Muscle layer of duodenum (tissue), 2 donors: Measurements from ENCODE around the gene ABCG4.
A peak's percentile ranks its signal among the peaks of the same experiment; 100 is the strongest.
"Not testable (repeated sequence)": the region's sequence is repeated elsewhere in the genome, so short reads cannot be mapped to it uniquely, and the experiment has no call there.

Experiments used
- H3K27ac ChIP-seq: one replicate; pipeline ENCODE4 v1.7.0; 2013; ENCODE audit warnings: mild to moderate bottlenecking, low read length
- H3K27me3 ChIP-seq: one replicate; pipeline ENCODE4 v1.7.0; 2013; ENCODE audit warnings: low read depth, mild to moderate bottlenecking, control low read depth, low read length
- H3K36me3 ChIP-seq, 2 donors: one replicate each; pipeline ENCODE4 v1.7.0; 2013; ENCODE audit warnings: low read length in 2 of 2, control low read depth in 1 of 2, mild to moderate bottlenecking in 1 of 2; ENCODE audit not compliant: insufficient read depth in 2 of 2, control insufficient read depth in 1 of 2
- H3K4me1 ChIP-seq, 2 donors: one replicate each; pipeline ENCODE4 v1.7.0; 2013; ENCODE audit warnings: low read length in 2 of 2, mild to moderate bottlenecking in 2 of 2, control low read depth in 1 of 2, moderate library complexity in 1 of 2; ENCODE audit not compliant: insufficient read depth in 2 of 2, control insufficient read depth in 1 of 2
- H3K4me3 ChIP-seq, 2 donors: one replicate each; pipeline ENCODE4 v1.7.0; 2013; ENCODE audit warnings: low read length in 2 of 2, low read depth in 1 of 2, mild to moderate bottlenecking in 1 of 2
- H3K9me3 ChIP-seq, 2 donors: one replicate each; pipeline ENCODE4 v1.7.0; 2013; ENCODE audit warnings: low read length in 2 of 2, control low read depth in 1 of 2, mild to moderate bottlenecking in 1 of 2; ENCODE audit not compliant: control insufficient read depth in 1 of 2
- donor health status: healthy.

Gene ABCG4

DNA sequence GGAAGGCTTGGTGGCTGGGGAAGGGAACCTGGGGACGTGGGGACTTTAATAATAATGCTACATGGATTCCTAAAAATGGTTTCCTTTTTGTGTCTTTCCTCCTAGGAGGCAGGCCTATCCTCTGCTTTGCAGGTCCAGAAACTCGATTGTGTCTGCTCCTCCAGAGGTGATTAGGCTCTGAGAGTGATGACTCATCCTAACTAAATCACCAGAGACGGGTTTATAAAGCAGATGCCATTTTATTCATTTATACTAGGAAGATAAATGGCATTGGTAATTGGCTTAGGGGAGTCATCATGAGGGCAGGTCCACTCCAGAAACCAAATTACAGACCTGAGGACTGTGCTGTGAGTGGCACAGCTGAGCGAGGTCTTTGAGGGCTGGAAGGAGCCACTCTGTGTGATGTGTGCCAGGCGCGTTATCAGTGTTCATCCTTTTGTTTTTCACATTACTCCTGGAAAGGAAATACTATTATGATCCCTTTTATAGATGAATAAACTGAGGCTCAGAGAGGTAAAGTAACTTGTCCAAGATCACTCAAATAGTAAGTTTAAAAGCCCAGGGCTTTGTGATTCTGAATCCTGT lies 26.7 kb downstream of the ABCG4 start:
- Histone ChIP-seq H3K4me3 (no peak overlapping the region), H3K27ac (no peak overlapping the region), H3K27me3 (no peaks in the 10 kb centered on the region), H3K36me3 (peaks cover 13 to 45% of the 10 kb centered on the region in 2 donors), H3K4me1 (peaks cover 0 to 2% of the 10 kb centered on the region in 2 donors), H3K9me3 (no peaks in the 10 kb centered on the region)

DNA sequence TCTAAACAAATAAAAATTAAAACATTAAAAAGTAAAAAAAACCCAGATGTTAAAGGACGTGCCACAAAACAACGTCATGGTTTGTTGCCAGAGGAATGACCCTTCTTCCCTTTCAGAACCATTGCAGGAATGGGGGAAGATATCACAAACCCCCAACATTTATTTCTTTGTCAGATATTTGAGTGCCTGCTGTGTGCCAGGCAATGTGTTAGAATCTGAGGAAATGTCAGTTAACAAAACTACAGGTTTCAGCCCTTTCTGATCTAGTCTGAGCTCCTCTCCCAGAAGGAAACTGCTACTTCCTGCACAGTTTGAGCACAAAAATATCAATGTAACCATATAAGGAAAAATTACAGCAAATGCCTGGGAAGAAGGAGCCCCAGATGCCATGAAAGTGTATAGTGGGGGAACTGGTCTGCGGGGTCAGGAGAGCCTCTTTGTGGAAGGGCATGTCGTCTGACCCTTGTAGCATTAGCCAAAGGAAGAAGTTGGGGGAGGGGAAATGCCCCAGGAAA lies 29.4 kb downstream of the ABCG4 start:
- Histone ChIP-seq H3K27me3 (no peaks in the 10 kb centered on the region), H3K4me3 (no peak overlapping the region), H3K27ac (no peak overlapping the region), H3K4me1 (peaks cover 0 to 2% of the 10 kb centered on the region in 2 donors), H3K36me3 (peaks cover 13 to 66% of the 10 kb centered on the region in 2 donors), H3K9me3 (no peaks in the 10 kb centered on the region)

DNA sequence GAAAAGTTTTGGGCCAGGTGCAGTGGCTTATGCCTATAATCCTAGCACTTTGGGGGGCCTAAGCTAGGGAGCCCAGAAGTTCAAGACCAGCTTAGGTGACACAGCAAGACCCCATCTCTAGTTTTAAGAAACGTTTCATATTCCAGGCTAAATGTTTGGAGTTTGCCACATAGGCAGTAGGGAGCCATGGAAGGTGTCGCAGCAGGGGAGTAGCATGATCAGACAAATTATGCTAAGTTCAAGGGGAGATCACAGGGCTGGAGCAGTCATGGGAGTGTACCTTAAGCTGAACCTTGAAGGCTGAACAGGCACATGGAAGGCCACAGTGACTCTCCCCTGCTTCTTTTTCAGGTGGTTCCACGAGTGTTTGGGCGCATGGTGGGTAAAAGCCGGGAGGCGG lies 30.5 kb downstream of the ABCG4 start:
- Histone ChIP-seq H3K4me1 (peaks cover 0 to 2% of the 10 kb centered on the region in 2 donors), H3K4me3 (no peak overlapping the region), H3K36me3 (peaks cover 7 to 64% of the 10 kb centered on the region in 2 donors), H3K27ac (no peak overlapping the region), H3K27me3 (no peaks in the 10 kb centered on the region), H3K9me3 (no peaks in the 10 kb centered on the region)

DNA sequence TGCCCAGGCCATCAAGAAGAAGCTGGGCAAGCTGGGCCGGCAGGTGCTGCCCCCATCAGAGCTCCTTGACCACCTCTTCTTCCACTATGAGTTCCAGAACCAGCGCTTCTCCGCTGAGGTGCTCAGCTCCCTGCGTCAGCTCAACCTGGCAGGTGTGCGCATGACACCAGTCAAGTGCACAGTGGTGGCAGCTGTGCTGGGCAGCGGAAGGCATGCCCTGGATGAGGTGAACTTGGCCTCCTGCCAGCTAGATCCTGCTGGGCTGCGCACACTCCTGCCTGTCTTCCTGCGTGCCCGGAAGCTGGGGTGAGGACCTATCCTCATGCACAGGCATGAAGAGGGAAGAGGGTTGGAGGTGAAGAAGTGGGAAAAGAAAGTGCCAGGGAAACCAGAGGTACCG lies 31.1 kb downstream of the ABCG4 start:
- H3K4me1 ChIP-seq: peaks cover 0 to 2% of the 10 kb centered on the region in 2 donors
- H3K9me3 ChIP-seq: no peaks in the 10 kb centered on the region
- no peaks in the 10 kb centered on the region for H3K27me3 ChIP-seq
- no peak overlapping the region for H3K4me3 ChIP-seq
- peaks cover 5 to 57% of the 10 kb centered on the region in 2 donors for H3K36me3 ChIP-seq
- no peak overlapping the region for H3K27ac ChIP-seq

DNA sequence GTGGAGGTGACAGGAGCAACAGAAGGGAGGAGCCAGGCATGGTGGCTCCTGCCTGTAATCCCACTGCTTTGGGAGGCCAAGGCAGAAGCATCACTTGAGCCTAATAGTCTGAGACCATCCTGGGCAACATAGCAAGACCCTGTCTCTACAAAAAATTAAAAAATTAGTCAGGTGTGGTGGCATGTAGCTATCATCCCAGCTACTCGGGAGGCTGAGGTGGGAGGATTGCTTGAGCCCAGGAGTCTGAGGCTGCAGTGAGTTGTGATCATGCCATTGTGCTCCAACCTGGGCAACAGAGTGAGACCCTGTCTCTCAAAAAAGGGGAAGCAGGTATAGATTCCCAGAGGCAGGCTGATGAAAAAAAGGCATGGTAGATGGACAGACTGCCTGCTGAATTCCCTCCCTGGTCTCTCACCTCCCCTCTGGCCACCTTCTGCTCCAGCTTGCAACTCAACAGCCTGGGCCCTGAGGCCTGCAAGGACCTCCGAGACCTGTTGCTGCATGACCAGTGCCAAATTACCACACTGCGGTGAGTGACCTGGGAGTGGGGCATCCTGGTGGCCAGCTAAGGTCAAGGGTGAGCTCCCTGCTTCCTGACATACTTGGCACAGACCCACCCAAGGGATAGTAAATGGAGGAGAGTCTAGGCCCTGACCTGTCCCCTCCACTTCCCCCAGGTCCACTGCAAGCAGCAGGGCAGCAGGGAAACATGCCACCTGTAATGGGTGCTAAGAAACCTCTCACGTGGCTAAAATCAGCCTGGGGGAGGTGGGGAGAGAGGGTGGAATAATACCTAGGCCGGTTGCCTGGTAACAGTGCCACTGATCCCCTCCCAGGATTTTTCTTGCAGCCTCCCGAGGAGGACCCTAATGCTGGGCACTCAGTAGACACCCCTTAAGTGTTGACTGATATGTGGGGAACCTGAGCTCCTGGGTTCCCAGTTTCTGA lies 32.2 kb downstream of the ABCG4 start:
- H3K27me3 ChIP-seq: no peaks in the 10 kb centered on the region
- no peak overlapping the region for H3K27ac ChIP-seq
- H3K36me3 ChIP-seq: peaks cover 5 to 48% of the 10 kb centered on the region in 2 donors
- H3K4me3 ChIP-seq: no peak overlapping the region
- no peaks in the 10 kb centered on the region for H3K9me3 ChIP-seq
- peaks cover 0 to 2% of the 10 kb centered on the region in 2 donors for H3K4me1 ChIP-seq

DNA sequence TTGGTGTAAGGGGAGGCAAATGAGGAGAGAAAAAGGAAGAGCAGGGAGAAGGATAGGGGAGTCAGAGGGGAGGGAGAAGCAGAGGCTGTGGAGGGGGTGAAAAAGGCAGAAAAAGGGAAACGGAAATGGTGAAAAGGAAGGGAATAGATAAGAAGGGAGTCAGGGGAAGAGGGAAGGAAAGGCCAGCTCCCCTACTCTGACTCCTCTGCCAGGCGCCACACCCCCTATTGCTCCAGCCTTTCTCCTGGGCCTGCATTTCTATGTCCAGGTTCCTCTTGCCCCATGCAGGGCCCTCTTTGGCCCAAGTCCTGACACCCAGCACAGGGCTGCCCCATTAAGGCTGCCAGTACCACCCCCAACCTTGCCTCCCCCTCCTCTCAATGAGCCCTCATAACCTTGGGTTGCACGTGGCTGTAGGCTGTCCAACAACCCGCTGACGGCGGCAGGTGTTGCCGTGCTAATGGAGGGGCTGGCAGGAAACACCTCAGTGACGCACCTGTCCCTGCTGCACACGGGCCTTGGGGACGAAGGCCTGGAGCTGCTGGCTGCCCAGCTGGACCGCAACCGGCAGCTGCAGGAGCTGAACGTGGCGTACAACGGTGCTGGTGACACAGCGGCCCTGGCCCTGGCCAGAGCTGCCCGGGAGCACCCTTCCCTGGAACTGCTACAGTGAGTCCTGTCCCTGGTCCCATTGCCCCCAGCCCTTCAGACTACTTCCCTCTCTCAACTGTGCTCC lies 33.0 kb downstream of the ABCG4 start:
- peaks cover 5 to 48% of the 10 kb centered on the region in 2 donors for H3K36me3 ChIP-seq

GRCh38 chr11:119184399-119184798 lies 35.5 kb downstream of the ABCG4 start:
- H3K36me3 ChIP-seq: peaks cover 5 to 41% of the 10 kb centered on the region in 2 donors
- H3K4me3 ChIP-seq: not testable (repeated sequence)

More for the DNA sequence above, 33.0 kb downstream of the ABCG4 start:
- H3K9me3 ChIP-seq: no peaks in the 10 kb centered on the region
- H3K27ac ChIP-seq: no peak overlapping the region
- H3K27me3 ChIP-seq: no peaks in the 10 kb centered on the region
- H3K4me3 ChIP-seq: no peak overlapping the region
- H3K4me1 ChIP-seq: peaks cover 0 to 2% of the 10 kb centered on the region in 2 donors

DNA sequence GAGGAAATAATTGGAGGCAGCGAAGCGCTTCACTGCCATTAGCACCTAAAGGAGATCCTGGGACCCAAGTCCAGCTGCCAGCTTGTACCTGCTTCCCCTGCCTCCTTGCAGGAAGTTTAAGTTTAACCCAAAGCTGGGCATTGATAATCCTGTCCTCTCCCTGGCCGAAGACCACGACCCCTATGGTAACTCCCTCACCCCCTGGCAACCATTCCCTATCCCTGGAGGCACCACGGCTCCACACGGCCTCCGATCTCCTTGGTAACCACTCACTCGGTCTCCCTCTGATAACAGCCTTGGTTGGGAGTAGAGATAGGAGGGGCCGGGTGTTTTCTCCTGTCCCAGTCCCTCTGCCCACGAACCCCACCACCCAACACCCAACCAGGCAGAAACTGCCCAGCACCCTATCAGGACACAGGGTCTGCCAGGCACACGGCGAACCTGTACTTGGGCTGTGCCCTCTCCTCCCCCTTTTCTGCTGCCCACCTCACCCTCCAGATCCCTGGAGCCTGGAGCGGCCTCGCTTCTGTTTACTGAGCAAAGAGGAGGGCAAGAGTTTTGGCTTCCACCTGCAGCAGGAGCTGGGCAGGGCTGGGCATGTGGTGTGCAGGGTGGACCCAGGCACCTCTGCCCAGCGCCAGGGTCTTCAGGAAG lies 37.3 kb downstream of the ABCG4 start:
- H3K27ac ChIP-seq: peak overlapping the region; percentile 25
- H3K9me3 ChIP-seq: no peaks in the 10 kb centered on the region
- no peaks in the 10 kb centered on the region for H3K27me3 ChIP-seq
- H3K4me3 ChIP-seq: peak overlapping the region in 1 of 2 donors; percentile 47
- no peaks in the 10 kb centered on the region for H3K4me1 ChIP-seq
- peaks cover 0 to 26% of the 10 kb centered on the region in 2 donors for H3K36me3 ChIP-seq

More at GRCh38 chr11:119184399-119184798, 35.5 kb downstream of the ABCG4 start:
- not testable (repeated sequence) for H3K27me3 ChIP-seq, H3K27ac ChIP-seq, H3K4me1 ChIP-seq, H3K9me3 ChIP-seq

DNA sequence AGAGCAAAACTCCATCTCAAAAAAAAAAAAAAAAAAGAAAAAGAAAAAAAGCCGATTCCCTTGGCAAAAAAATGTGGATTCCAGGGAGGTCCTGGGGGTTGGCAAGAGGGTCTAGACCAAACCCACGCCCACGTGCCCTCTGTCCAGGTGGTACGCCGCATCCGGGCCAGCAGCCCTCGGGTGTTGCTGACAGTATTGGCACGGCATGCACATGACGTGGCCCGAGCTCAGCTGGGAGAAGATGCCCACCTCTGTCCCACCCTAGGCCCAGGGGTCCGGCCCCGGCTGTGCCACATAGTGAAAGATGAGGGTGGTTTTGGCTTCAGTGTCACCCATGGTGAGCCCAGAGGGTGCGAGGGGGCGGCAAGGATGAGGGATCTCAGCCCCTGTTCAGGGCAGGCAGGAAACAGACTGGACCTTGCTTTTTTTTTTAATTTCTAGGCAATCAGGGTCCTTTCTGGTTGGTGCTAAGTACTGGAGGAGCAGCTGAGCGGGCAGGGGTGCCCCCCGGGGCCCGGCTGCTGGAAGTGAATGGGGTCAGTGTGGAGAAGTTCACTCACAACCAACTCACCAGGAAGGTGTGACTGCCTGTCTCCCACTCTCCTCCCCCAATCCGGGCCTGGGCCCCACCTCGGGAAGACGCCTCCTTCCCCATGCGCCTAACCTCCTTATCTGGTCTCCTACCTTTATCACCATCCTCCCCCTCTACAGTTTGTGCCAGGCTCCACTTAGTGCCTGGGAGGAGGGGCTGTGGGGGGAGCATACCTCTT lies 38.5 kb downstream of the ABCG4 start:
- no peak overlapping the region for H3K4me3 ChIP-seq

DNA sequence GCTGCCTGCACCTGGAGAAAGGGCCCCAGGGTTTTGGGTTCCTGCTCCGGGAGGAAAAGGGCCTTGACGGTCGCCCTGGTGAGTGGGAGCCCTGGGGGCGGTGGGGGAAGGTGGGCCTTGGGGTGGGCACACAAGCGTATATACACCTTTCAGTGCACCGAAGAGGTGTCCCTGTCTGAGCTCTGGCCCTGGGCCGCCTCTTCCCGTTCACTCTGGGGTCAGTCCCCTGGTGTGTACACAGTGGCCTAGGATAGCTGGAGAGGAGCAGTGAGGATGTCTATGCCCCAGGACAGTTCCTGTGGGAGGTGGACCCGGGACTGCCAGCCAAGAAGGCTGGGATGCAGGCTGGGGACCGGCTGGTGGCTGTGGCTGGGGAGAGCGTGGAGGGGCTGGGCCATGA lies 39.2 kb downstream of the ABCG4 start:
- no peaks in the 10 kb centered on the region for H3K4me1 ChIP-seq
- H3K4me3 ChIP-seq: no peak overlapping the region
- no peaks in the 10 kb centered on the region for H3K27me3 ChIP-seq
- H3K27ac ChIP-seq: no peak overlapping the region
- H3K9me3 ChIP-seq: no peaks in the 10 kb centered on the region
- H3K36me3 ChIP-seq: peaks cover 0 to 10% of the 10 kb centered on the region in 2 donors

More for the DNA sequence above, 38.5 kb downstream of the ABCG4 start:
- H3K27ac ChIP-seq: no peak overlapping the region
- no peaks in the 10 kb centered on the region for H3K4me1 ChIP-seq
- no peaks in the 10 kb centered on the region for H3K9me3 ChIP-seq
- H3K36me3 ChIP-seq: peaks cover 0 to 14% of the 10 kb centered on the region in 2 donors
- no peaks in the 10 kb centered on the region for H3K27me3 ChIP-seq
